GM12872 (cell line): Measurements from ENCODE around the gene STK31.

ENCODE experiments used
- CTCF ChIP-seq: IDR thresholded peaks from 3 replicates; pipeline ENCODE4 v1.5.1; 2011; ENCODE audit warnings: low read depth, mild to moderate bottlenecking, low read length, moderate library complexity; ENCODE audit not compliant: insufficient read depth

STK31 gene, protein sequence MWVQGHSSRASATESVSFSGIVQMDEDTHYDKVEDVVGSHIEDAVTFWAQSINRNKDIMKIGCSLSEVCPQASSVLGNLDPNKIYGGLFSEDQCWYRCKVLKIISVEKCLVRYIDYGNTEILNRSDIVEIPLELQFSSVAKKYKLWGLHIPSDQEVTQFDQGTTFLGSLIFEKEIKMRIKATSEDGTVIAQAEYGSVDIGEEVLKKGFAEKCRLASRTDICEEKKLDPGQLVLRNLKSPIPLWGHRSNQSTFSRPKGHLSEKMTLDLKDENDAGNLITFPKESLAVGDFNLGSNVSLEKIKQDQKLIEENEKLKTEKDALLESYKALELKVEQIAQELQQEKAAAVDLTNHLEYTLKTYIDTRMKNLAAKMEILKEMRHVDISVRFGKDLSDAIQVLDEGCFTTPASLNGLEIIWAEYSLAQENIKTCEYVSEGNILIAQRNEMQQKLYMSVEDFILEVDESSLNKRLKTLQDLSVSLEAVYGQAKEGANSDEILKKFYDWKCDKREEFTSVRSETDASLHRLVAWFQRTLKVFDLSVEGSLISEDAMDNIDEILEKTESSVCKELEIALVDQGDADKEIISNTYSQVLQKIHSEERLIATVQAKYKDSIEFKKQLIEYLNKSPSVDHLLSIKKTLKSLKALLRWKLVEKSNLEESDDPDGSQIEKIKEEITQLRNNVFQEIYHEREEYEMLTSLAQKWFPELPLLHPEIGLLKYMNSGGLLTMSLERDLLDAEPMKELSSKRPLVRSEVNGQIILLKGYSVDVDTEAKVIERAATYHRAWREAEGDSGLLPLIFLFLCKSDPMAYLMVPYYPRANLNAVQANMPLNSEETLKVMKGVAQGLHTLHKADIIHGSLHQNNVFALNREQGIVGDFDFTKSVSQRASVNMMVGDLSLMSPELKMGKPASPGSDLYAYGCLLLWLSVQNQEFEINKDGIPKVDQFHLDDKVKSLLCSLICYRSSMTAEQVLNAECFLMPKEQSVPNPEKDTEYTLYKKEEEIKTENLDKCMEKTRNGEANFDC

DNA sequence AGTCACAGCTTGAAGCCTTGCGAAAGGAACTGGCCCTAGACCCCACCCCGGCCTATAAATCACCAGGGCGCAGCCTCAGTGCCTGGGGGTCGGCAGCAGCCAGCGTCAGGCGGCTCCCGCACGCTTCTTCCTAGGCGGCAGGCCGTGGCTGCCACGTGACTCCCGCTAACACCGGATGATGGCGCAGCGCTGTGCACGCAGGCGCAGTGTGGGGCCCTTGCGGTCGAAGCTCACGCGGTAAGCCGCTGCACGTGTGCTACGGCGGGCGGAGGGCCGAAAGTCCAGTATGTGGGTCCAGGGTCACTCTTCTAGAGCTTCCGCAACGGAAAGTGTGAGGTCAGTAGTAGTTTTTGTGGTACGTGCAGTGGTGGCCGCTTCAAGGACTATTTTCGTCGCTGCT, at the start of gene STK31:
Gene STK31, plus strand, starts transcription at position 220 of the 400 bp plus-strand sequence. Its CDS starts 67 bp downstream, at position 287.
- TF ChIP-seq CTCF = no peak

DNA sequence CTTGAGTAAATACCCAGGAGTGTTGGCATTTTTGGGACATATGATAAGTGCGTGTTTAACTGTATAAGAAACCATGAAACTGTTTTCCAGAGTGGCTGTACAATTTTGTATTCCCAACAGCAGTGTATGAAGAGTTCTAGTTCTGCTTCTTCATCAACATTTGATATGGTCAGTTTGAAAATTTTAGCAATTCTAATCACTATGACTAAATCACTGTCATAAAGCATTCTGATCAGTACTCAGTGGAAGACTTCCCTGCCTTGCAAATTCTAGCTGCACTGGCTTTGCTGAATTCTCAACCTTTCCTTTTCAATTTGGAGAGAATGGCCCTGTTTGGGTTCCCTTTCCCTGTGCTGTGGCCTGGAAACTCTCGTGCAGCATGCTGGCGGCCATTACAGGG, 48.6 kb upstream of the STK31 start:
- TF ChIP-seq CTCF = no peak

DNA sequence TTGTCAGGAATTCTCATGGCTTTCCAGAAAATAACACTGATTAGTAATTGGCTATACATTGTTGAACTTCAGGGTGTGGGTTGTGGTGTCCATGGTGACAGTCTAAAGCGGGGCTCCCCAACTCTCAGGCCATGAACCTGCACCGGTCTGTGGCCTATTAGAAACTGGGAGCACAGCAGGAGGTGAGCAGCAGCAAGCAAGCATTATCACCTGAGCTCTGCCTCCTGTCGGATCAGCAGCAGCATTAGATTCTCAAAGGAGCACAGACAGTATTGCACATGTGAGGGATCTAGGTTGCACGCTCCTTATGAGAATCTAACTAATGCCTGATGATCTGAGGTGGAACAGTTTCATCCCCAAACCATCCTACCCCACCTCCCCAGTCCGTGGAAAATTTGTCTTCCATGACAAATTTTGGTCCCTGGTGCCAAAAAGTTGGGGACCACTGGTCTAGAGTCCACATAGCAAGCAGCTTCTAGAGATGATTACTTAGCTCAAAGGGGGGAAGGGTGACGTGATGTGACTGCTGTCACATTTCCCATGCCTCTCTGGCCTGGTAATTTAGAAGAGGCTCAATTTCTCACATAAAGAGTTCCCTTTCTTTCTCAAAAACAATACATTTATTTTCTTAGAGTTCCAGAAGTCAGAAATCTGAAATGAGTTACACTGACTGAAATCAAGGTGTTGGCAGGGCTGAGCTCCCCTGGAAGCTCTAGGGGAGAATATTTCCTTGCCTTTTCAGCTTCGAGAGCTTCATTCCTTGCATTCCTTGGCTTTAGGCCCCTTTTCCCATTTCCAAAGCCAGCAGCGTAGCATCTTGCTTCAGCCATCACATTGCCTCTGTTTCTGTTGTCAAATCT, 47.7 kb upstream of the STK31 start:
- TF ChIP-seq CTCF = no peak

GRCh38 chr7:23662984-23663313, 47.1 kb upstream of the STK31 start:
- no peak for TF ChIP-seq CTCF

DNA sequence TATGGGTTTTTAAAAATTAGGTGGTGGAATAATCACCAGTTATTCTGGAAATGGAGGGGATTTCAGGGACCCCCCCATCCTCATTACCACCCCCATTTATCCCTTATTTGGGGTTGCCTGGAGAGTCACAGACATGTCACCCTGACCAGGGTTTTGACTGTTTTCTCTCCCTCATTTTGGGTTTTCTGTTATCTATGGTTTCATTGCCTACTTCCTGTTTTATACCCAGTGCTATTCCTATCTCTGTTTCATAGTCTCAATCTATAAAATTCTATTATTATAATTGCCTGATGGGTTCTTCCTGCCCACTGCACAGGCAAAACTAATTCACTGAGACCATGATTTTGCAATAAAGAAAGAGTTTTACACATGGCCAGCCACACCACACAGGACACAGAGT, 45.9 kb upstream of the STK31 start:
- TF ChIP-seq CTCF = no peak

DNA sequence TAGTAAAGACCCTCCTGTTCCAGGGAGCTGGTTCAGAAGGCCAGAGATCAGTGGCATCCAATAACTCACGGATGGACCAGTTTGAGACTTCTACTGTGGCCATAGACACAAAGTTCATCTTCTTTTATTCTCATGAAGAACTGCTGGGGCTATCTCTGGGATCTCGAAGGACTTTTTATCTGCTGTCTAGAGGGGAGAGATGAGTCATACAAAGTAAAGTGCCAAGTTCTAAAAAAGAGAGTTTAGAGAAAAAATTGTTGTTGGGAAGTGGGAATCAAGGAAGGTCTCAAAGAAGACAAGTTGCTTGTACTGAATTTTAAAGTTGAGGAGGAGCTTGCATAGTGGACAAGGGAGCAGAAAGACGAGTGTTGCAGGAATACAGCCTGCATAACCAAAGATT, 38.0 kb upstream of the STK31 start:
- no peak for TF ChIP-seq CTCF

DNA sequence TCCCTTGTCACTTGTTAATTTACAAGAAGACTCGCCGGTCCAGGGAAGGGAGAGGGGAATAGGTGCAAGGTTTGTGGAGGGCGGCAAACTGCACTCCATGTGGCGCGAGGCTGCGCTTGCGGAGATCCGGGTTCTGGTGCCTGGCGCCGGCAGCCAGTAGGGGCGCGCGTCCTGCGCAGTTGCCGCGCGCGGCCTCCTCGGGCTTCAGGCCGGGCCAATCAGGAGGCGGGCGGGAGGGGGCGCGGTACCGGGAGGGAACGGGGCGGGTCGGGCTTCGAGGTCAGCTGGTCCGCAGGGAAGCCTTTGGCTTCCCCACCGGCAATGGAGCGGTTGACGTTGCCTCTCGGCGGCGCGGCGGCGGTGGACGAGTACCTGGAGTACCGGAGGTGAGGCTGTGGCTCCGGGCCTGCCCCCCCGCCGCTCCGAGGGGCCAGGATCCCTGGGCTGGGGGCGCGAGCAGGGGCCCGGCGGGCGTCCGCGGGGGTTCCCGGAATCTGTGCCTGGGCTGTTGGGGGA, 30.1 kb upstream of the STK31 start, which contains the start of gene FAM221A:
Gene FAM221A, plus strand, starts transcription at position 302 of the 516 bp plus-strand sequence. Its CDS starts 20 bp downstream, at position 322.
- peak; percentile 82 for TF ChIP-seq CTCF
